H1 (cell line): ENCODE results near the gene SLC12A5. TPM values are rescaled to one million over a fixed set of nuclear protein-coding genes. Genes with fewer than 3 reads are reported as not detected.

Experiments
- CTCF ChIA-PET: fragments of 300-600 bp; sonication (Branson Sonifier 250); formaldehyde crosslinking; loops from one replicate; lab custom pipeline; 2021; ENCODE audit not compliant: partially characterized antibody; lab: Charles Lee
- POLR2A ChIA-PET: fragments of 300-600 bp; sonication (Branson Sonifier 250); formaldehyde crosslinking; loops from one replicate; lab custom pipeline; 2021; ENCODE audit warnings: inconsistent platforms; ENCODE audit not compliant: partially characterized antibody; lab: Charles Lee
- DNase-seq, 2 experiments: peaks; one replicate each; pipeline versions ENCODE4 v3.0.0 to v3.0.0-alpha.2; 2010 to 2022; ENCODE audit warnings: low spot score in 2 of 2, low read depth in 1 of 2, mixed read lengths in 1 of 2
- FAIRE-seq: peaks from 2 replicates; lab custom pipeline; 2011; peaks lifted over from hg19 to GRCh38; lab: Jason Lieb, UNC
- H2AFZ ChIP-seq: 2 replicates; pipeline ENCODE4 v1.8.1; 2012; ENCODE audit warnings: low read length, inconsistent platforms
- H2AK5ac ChIP-seq: 2 replicates; pipeline ENCODE4 v1.6.1; 2013; ENCODE audit warnings: low read depth, low read length
- H2BK120ac ChIP-seq: replicated peaks from 2 replicates; pipeline ENCODE3; 2013; ENCODE audit warnings: low read depth, low read length, inconsistent platforms
- H2BK12ac ChIP-seq: 2 replicates; pipeline ENCODE4 v1.6.1; 2013; ENCODE audit warnings: low read depth, low read length
- H2BK15ac ChIP-seq: 2 replicates; pipeline ENCODE4 v1.6.1; 2013; ENCODE audit warnings: low read length
- H2BK20ac ChIP-seq: 2 replicates; pipeline ENCODE4 v1.6.1; 2013; ENCODE audit warnings: low read length
- H2BK5ac ChIP-seq: 2 replicates; pipeline ENCODE4 v1.6.1; 2013; ENCODE audit warnings: low read depth, low read length
- H3K14ac ChIP-seq: 2 replicates; pipeline ENCODE4 v1.6.1; 2013; ENCODE audit warnings: inconsistent platforms; ENCODE audit not compliant: insufficient read length
- H3K18ac ChIP-seq: 2 replicates; pipeline ENCODE4 v1.6.1; 2013; ENCODE audit warnings: low read length; ENCODE audit errors: extremely low read depth
- H3K23ac ChIP-seq: 2 replicates; pipeline ENCODE4 v1.6.1; 2013; ENCODE audit warnings: inconsistent platforms; ENCODE audit not compliant: insufficient read length
- H3K23me2 ChIP-seq: 2 replicates; pipeline ENCODE4 v1.6.1; 2013; ENCODE audit warnings: low read depth, low read length
- H3K27ac ChIP-seq: 2 replicates; pipeline ENCODE4 v1.6.1; 2011; ENCODE audit warnings: low read depth, low read length, inconsistent platforms
- H3K27me3 ChIP-seq, 4 experiments: replicated peaks in 1 of 4; 1 replicate in 1 of 4; 2 replicates in 3 of 4; pipeline versions ENCODE4 v1.6.1 to v1.8.1; 2011 to 2013; ENCODE audit warnings: low read length in 3 of 4, mild to moderate bottlenecking in 3 of 4, inconsistent platforms in 2 of 4, mixed read lengths in 2 of 4, moderate library complexity in 1 of 4; ENCODE audit not compliant: control insufficient read depth in 3 of 4, insufficient read depth in 3 of 4; ENCODE audit errors: extremely low read depth in 1 of 4
- H3K36me3 ChIP-seq, 4 experiments: 2 replicates each; pipeline versions ENCODE4 v1.6.1 to v1.8.1; 2011 to 2013; ENCODE audit warnings: mild to moderate bottlenecking in 4 of 4, low read length in 3 of 4, moderate library complexity in 2 of 4, control low read depth in 1 of 4, inconsistent platforms in 1 of 4; ENCODE audit not compliant: insufficient read depth in 4 of 4, control insufficient read depth in 2 of 4
- H3K4ac ChIP-seq: replicated peaks from 2 replicates; pipeline ENCODE3; 2013; ENCODE audit warnings: low read length, low read depth, mixed read lengths, inconsistent platforms; ENCODE audit not compliant: insufficient read length
- H3K4me1 ChIP-seq, 4 experiments: replicated peaks in 1 of 4; 1 replicate in 1 of 4; 2 replicates in 3 of 4; pipeline versions ENCODE4 v1.6.1 to v1.8.1; 2011 to 2013; ENCODE audit warnings: low read length in 3 of 4, inconsistent platforms in 2 of 4, mixed read lengths in 1 of 4; ENCODE audit not compliant: insufficient read depth in 4 of 4, control insufficient read depth in 3 of 4
- H3K4me2 ChIP-seq, 2 experiments: 2 replicates each; pipeline versions ENCODE4 v1.6.1 to v1.8.1; 2011 to 2013; ENCODE audit warnings: low read depth in 2 of 2, low read length in 2 of 2, control low read depth in 1 of 2, inconsistent platforms in 1 of 2, mild to moderate bottlenecking in 1 of 2; ENCODE audit not compliant: insufficient read depth in 1 of 2
- H3K4me3 ChIP-seq, 4 experiments: fragments of 200-600, 300-600 bp in 1 of 4; sonication (generic), shearing (Covaris generic), sonication (Bioruptor Twin) in 1 of 4; 2 replicates each; pipeline versions ENCODE4 v1.5.1 to v1.8.1; 2011 to 2016; ENCODE audit warnings: low read length in 4 of 4, low read depth in 3 of 4, control low read depth in 2 of 4, inconsistent platforms in 2 of 4, mild to moderate bottlenecking in 2 of 4, mixed read lengths in 1 of 4, moderate library complexity in 1 of 4; ENCODE audit not compliant: insufficient read depth in 2 of 4; ENCODE audit errors: extremely low read depth in 1 of 4
- H3K56ac ChIP-seq: replicated peaks from 2 replicates; pipeline ENCODE3; 2013; ENCODE audit warnings: low read depth, mild to moderate bottlenecking, mixed read lengths, low read length, inconsistent platforms; ENCODE audit not compliant: insufficient read length
- H3K79me1 ChIP-seq: 2 replicates; pipeline ENCODE4 v1.6.1; 2013; ENCODE audit warnings: low read depth, low read length, control low read depth
- H3K79me2 ChIP-seq, 2 experiments: 2 replicates each; pipeline versions ENCODE4 v1.6.1 to v1.8.1; 2012 to 2013; ENCODE audit warnings: low read length in 2 of 2, mild to moderate bottlenecking in 2 of 2, inconsistent platforms in 1 of 2; ENCODE audit not compliant: insufficient read depth in 2 of 2, control insufficient read depth in 1 of 2
- H3K9ac ChIP-seq, 4 experiments: replicated peaks in 1 of 4; 1 replicate in 1 of 4; 2 replicates in 3 of 4; pipeline versions ENCODE4 v1.6.1 to v1.8.1; 2011 to 2013; ENCODE audit warnings: low read depth in 3 of 4, low read length in 3 of 4, control low read depth in 2 of 4, mild to moderate bottlenecking in 2 of 4, moderate library complexity in 2 of 4, inconsistent platforms in 1 of 4; ENCODE audit errors: extremely low read depth in 1 of 4
- H3K9me3 ChIP-seq, 2 experiments: 2 replicates each; pipeline versions ENCODE4 v1.6.1 to v1.8.1; 2012 to 2013; ENCODE audit warnings: mild to moderate bottlenecking in 2 of 2, moderate library complexity in 2 of 2, control low read depth in 1 of 2, inconsistent platforms in 1 of 2, low read depth in 1 of 2, low read length in 1 of 2, mixed read lengths in 1 of 2; ENCODE audit not compliant: insufficient read depth in 2 of 2
- H4K20me1 ChIP-seq, 2 experiments: replicated peaks in 1 of 2; 2 replicates each; pipeline versions ENCODE3 to v1.8.1; 2011 to 2013; ENCODE audit warnings: inconsistent platforms in 2 of 2, low read length in 2 of 2, mild to moderate bottlenecking in 1 of 2; ENCODE audit not compliant: insufficient read depth in 2 of 2, control insufficient read depth in 1 of 2
- H4K5ac ChIP-seq: 2 replicates; pipeline ENCODE4 v1.6.1; 2013; ENCODE audit warnings: low read length, low read depth, mixed read lengths, inconsistent platforms; ENCODE audit not compliant: insufficient read length
- H4K8ac ChIP-seq: 2 replicates; pipeline ENCODE4 v1.8.0; 2013; ENCODE audit warnings: mild to moderate bottlenecking, moderate library complexity, low read length, inconsistent platforms; ENCODE audit not compliant: insufficient read depth; ENCODE audit errors: extremely low read depth
- H4K91ac ChIP-seq: replicated peaks from 2 replicates; pipeline ENCODE3; 2013; ENCODE audit warnings: low read length, mixed read lengths, inconsistent platforms; ENCODE audit not compliant: insufficient read length
- ASH2L ChIP-seq: fragments of 200-600, 300-600 bp; sonication (generic); IDR thresholded peaks from one replicate; pipeline ENCODE4 v1.7.1; 2017; ENCODE audit warnings: low read length
- BCL11A ChIP-seq, 2 experiments: IDR thresholded peaks; one replicate each; pipeline ENCODE4 v1.6.1; 2011; ENCODE audit warnings: low read depth in 2 of 2, low read length in 2 of 2, mild to moderate bottlenecking in 2 of 2
- PHF8 ChIP-seq: fragments of 200-600 bp; sonication (generic); conservative IDR thresholded peaks from 2 replicates; pipeline ENCODE4 v1.7.1; 2012; ENCODE audit warnings: low read depth, mild to moderate bottlenecking, inconsistent platforms, low read length, moderate library complexity
- RNF2 ChIP-seq: fragments of 200-900, 300-1000 bp; sonication (generic); IDR thresholded peaks from 2 replicates; pipeline ENCODE4 v1.7.1; 2016; ENCODE audit warnings: borderline replicate concordance, low read depth, mild to moderate bottlenecking, antibody characterized with exemption, low read length; ENCODE audit not compliant: poor library complexity, severe bottlenecking; ENCODE audit errors: missing control alignments
- SIN3A ChIP-seq, 2 experiments: IDR thresholded peaks in 1 of 2; conservative IDR thresholded peaks in 1 of 2; 2 replicates each; pipeline ENCODE4 v1.6.1; 2011 to 2012; ENCODE audit warnings: low read length in 2 of 2, improper control_type of control experiment in 1 of 2, low read depth in 1 of 2, mild to moderate bottlenecking in 1 of 2
- YY1 ChIP-seq: IDR thresholded peaks from 2 replicates; pipeline ENCODE4 v1.6.1; 2011; ENCODE audit warnings: low read depth, mild to moderate bottlenecking, low read length
- WGBS, 2 experiments: shearing (Covaris generic) in 1 of 2; methylation state at CpG; one replicate each; pipeline versions ENCODE4 v1.1.6 to v1.1.7; 2013 to 2015; ENCODE audit warnings: low lambda C conversion rate in 2 of 2, mixed read lengths in 2 of 2, inconsistent platforms in 1 of 2, low coverage in 1 of 2, missing lambda C conversion rate in 1 of 2; ENCODE audit not compliant: insufficient replicate concordance in 2 of 2, insufficient coverage in 1 of 2, insufficient read length in 1 of 2; ENCODE audit errors: extremely low coverage in 1 of 2, missing lambda C conversion rate in 1 of 2; 5-methylcytosine and 5-hydroxymethylcytosine counted together
- polyA plus RNA-seq, 7 experiments: library from polyadenylated mRNA; depleted of rRNA in 3 of 7; stranded (reverse) in 5 of 7; unstranded in 2 of 7; fragments of >200 nt in 5 of 7; fragments of 200-250 nt in 2 of 7; gene quantifications; 1 replicate in 5 of 7; 2 replicates in 1 of 7; 4 replicates in 1 of 7; pipeline versions ENCODE4 v1.2.1 to v1.2.3, GENCODE V29; 2011 to 2013; ENCODE audit warnings: missing spikeins in 2 of 7, mixed read lengths in 2 of 7
- total RNA-seq: library from RNA; stranded (reverse); fragmentation: NEBNext Ultra II Directional; extraction: Animal tissue kit (Norgen Biotek cat#: 25700); gene quantifications from 2 replicates; pipeline ENCODE4 v1.2.1, GENCODE V29; 2021
- TF ChIP-seq, protein P1 (sequence below): IDR thresholded peaks from 2 replicates; pipeline ENCODE4 v1.6.1; 2012; ENCODE audit warnings: inconsistent platforms
- TF ChIP-seq, protein P2 (sequence below): IDR thresholded peaks from 2 replicates; pipeline ENCODE4 v1.6.1; 2011; ENCODE audit warnings: low read length, improper control_type of control experiment

SLC12A5 gene
- total and polyA plus RNA-seq, 2 of the 8 experiments (the other 6 are each of a cell fraction or from before 2014, with no cell fraction given): 1.9 to 7.3 TPM

DNA sequence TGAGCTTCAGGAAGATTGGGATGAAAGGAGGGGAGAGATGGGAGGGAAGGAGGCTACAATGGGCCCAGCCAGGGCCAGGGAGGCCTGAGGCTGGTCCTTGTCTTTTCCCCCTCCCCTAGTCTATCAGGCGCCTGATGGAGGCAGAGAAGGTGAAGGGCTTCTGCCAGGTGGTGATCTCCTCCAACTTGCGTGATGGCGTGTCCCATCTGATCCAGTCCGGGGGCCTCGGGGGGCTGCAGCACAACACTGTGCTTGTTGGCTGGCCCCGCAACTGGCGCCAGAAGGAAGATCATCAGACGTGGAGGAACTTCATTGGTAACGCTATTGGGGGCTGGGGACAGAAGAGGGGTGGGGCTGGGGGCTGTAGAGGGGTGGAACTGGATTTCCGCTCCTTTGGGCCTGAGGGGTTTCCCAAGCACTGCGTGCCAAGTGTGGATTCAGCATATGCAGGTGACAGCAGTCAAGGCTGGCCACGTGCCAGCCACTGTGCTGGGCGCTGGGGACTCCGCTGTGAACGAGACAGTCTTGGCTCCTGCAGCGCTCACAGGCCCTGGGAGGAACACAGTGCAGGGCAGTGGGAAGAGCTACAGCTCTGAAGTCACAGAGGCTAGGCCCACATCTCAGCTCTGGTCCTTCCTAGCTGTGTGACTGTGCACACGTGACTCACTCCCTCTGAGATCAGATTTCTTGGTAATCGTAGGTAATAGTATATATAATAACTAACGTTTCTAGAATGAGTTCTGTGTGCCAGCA, 22.7 kb downstream of the SLC12A5 start:
- FAIRE-seq: no peak
- peaks cover 0 to 32% (median 16%) of the 10 kb centered on the region in 4 experiments; a peak in 6 of 7 replicates for H3K27me3 ChIP-seq
- no peak for TF ChIP-seq RNF2
- TF ChIP-seq YY1: no peak
- no peak for TF ChIP-seq PHF8
- TF ChIP-seq, protein P1, sequence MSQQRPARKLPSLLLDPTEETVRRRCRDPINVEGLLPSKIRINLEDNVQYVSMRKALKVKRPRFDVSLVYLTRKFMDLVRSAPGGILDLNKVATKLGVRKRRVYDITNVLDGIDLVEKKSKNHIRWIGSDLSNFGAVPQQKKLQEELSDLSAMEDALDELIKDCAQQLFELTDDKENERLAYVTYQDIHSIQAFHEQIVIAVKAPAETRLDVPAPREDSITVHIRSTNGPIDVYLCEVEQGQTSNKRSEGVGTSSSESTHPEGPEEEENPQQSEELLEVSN: no peak
- TF ChIP-seq, protein P2, sequence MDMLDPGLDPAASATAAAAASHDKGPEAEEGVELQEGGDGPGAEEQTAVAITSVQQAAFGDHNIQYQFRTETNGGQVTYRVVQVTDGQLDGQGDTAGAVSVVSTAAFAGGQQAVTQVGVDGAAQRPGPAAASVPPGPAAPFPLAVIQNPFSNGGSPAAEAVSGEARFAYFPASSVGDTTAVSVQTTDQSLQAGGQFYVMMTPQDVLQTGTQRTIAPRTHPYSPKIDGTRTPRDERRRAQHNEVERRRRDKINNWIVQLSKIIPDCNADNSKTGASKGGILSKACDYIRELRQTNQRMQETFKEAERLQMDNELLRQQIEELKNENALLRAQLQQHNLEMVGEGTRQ: no peak
- no peak for TF ChIP-seq BCL11A (IDR thresholded peaks at IDR 0.05; ENCODE audit: low read depth in 2 of 2, low read length in 2 of 2)
- TF ChIP-seq SIN3A (conservative IDR thresholded peaks at IDR 0.05 in 1 of 2, IDR thresholded peaks at IDR 0.05 in 1 of 2; ENCODE audit: low read depth in 1 of 2, low read length in 2 of 2): no peak
- no peak for TF ChIP-seq ASH2L

More for the DNA sequence above, 22.7 kb downstream of the SLC12A5 start:
- H3K9ac ChIP-seq: no peak overlapping the region
- H3K9me3 ChIP-seq: no peaks in the 10 kb centered on the region
- no peak overlapping the region for H4K5ac ChIP-seq
- H4K8ac ChIP-seq: no peak overlapping the region
- H3K4me2 ChIP-seq: no peak overlapping the region
- H3K36me3 ChIP-seq: no peaks in the 10 kb centered on the region
- ChIA-PET CTCF (interaction anchor here (1.0 to 2.4 kb wide), 3 partner anchors 29 to 40 kb away, joined by 3 to 9 read pairs (median 5); no protein-coding TSS in a partner anchor), POLR2A (interaction anchor here (1.0 kb wide), 1 partner anchor 20 kb away, joined by 6 read pairs; no protein-coding TSS in a partner anchor)
- no peak overlapping the region for H3K27ac ChIP-seq
- no peak overlapping the region for H2AK5ac ChIP-seq
- no peak overlapping the region for H3K4ac ChIP-seq
- DNase-seq: no peak
- no peaks in the 10 kb centered on the region for H3K79me2 ChIP-seq
- no peak overlapping the region for H4K91ac ChIP-seq
- H4K20me1 ChIP-seq: peaks cover 4 to 8% of the 10 kb centered on the region in 2 experiments
- no peak overlapping the region for H3K23ac ChIP-seq
- H2BK20ac ChIP-seq: no peak overlapping the region
- H3K4me3 ChIP-seq: no peak overlapping the region
- H3K18ac ChIP-seq: no peak overlapping the region
- no peak overlapping the region for H2AFZ ChIP-seq
- H2BK15ac ChIP-seq: no peak overlapping the region
- H2BK5ac ChIP-seq: no peak overlapping the region
- H3K79me1 ChIP-seq: no peaks in the 10 kb centered on the region
- H2BK120ac ChIP-seq: no peak overlapping the region
- no peaks in the 10 kb centered on the region for H3K4me1 ChIP-seq
- H3K14ac ChIP-seq: no peak overlapping the region
- WGBS, 2 experiments: 88% methylated on average over 16 of the region's 19 CpGs; no CpG with 5 or more reads in 1 of the 2 experiments
- no peak overlapping the region for H2BK12ac ChIP-seq
- H3K23me2 ChIP-seq: no peaks in the 10 kb centered on the region
- no peak overlapping the region for H3K56ac ChIP-seq
